ENCODE data around the gene TIMM21.
A peak's percentile ranks its signal among the peaks of the same experiment; 100 is the strongest.

DNA sequence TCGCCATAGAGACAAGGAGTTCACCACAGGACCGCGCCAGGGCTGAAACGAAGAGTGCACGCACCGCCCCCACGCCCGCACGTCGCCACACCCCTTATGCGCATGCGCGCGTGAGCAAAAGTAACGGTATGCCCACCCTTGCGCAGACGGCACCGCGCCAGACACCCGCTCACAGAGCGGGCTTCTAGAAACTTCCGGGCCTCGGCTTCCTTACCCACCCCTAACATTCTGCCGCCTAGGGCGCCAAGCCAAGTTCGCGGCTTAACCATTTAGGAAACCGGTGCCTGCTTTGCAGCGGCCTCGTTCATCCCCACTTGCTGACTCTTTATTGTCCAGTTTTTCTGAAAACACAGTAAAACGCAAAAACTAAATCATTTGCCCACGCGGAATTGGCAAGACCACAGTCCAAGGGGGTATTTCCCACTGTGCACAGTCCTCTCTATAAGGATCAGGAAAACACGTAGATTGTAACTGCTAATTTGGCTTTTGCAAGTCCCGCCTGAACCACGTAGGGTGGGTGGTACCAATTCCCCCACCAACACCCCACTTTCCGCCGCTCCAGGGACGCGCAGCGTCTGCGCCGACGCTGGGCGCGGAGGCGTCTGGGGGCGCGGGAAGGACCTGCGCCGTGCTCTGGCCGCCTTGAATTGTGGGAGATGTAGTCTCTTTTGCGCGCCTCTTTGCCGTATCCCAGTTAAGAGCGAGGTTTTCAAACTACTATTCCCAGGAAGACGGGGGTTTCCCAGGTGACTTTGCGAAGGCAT lies at the start of gene TIMM21, which contains the start of gene FBXO15:
- TF ChIP-seq, protein P1, sequence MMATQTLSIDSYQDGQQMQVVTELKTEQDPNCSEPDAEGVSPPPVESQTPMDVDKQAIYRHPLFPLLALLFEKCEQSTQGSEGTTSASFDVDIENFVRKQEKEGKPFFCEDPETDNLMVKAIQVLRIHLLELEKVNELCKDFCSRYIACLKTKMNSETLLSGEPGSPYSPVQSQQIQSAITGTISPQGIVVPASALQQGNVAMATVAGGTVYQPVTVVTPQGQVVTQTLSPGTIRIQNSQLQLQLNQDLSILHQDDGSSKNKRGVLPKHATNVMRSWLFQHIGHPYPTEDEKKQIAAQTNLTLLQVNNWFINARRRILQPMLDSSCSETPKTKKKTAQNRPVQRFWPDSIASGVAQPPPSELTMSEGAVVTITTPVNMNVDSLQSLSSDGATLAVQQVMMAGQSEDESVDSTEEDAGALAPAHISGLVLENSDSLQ (IDR thresholded peaks at IDR 0.05), result no peak
- TF ChIP-seq L3MBTL2 (conservative IDR thresholded peaks at IDR 0.05) (peak; percentile 85), ZNF384 (IDR thresholded peaks at IDR 0.05) (no peak), FOXK2 (IDR thresholded peaks at IDR 0.05) (no peak), SP1 (IDR thresholded peaks at IDR 0.05) (no peak), ELF4 (IDR thresholded peaks at IDR 0.05) (no peak), FOXM1 (IDR thresholded peaks at IDR 0.05; ENCODE audit: borderline replicate concordance) (no peak), FOXA1 (IDR thresholded peaks at IDR 0.05) (no peak), TARDBP (IDR thresholded peaks at IDR 0.05) (no peak)
